HT1080 (cell line): ENCODE results near the gene PTH2. TPM values are rescaled to one million over a fixed set of nuclear protein-coding genes. Genes with fewer than 3 reads are reported as not detected.
"Not testable (repeated sequence)": the region's sequence is repeated elsewhere in the genome, so short reads cannot be mapped to it uniquely, and the experiment has no call there.

ENCODE experiments used
- DNase-seq: peaks from one replicate; pipeline ENCODE4 v3.0.0-alpha.2; 2015; ENCODE audit warnings: low read depth
- polyA plus RNA-seq, 2 experiments: library from polyadenylated mRNA; depleted of rRNA; stranded (reverse); fragments of >200 nt; gene quantifications; 2 replicates each; pipeline ENCODE4 v1.2.3, GENCODE V29; 2015
- total RNA-seq: library from RNA; depleted of rRNA; stranded (reverse); fragments of >200 nt; shearing (Covaris generic); gene quantifications from 2 replicates; pipeline ENCODE4 v1.2.3, GENCODE V29; 2014; rRNA removed

PTH2 gene
- total RNA-seq, result not detected in 2 replicates
- polyA plus RNA-seq (2015; cell fraction: cytosol; rRNA removed), result not detected in 2 replicates
- polyA plus RNA-seq (2015; cell fraction: nucleus; rRNA removed), result not detected in 2 replicates

- DNase-seq, result no peak
These were observed at the start of gene PTH2 for GRCh38 chr19:49423071-49423984. PTH2 (minus strand) TSS chr19:49423441; CDS start chr19:49423339, 102 bp downstream.

DNA sequence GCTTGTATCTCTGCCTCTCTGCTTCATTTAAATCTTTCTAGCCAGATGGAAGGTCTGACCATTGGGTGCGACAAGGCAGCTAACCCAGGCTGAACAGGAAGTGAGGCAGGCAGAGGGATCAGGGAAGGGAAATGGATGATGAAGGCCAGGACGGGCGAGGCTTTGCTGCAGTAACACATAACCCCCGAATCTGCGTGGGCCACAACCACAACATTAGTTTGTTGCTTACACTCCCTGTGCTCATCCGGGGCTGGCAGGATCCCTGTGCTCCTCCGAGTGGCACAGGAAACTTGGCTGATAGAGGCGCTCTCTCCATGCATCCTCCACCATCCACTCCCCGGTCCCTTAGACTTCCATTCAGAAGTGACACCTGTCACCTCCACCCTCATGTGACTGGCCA lies 49.7 kb upstream of the PTH2 start:
- DNase-seq, result no peak

DNA sequence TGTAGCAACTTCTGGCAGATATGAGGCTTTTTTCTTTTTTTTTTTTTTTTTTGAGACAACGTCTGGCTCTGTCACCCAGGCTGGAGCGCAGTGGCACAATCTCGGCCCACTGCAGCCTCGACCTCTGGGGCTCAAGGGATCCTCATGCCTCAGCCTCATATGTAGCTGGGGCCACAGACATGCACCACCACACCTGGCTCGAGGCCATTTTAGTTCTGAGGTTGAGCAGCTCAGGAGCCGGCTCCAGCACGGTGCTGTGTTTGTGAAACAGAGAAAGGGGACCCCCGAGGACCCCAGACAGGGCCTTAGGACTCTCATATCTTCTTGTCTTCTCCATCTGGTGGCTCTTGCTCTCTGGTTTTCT lies 47.4 kb upstream of the PTH2 start:
- no peak for DNase-seq

- no peak for DNase-seq
These were observed 46.8 kb upstream of the PTH2 start for GRCh38 chr19:49469828-49470614.

GRCh38 chr19:49468746-49469447 lies 45.7 kb upstream of the PTH2 start:
- DNase-seq, result no peak

DNA sequence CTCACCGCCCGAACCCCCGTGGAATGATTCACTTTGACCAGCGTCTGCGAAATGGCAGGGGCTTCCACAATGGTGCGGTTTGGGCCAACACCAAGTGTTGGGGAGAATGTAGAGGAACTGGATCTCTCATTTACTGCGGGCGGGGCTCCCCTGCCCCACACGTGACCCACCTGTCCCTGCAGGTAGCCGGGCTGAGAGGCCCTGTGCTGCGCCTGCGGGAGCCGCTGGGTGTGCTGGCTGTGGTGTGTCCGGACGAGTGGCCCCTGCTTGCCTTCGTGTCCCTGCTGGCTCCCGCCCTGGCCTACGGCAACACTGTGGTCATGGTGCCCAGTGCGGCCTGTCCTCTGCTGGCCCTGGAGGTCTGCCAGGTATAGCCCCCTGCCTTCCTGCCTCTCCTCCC lies 45.0 kb upstream of the PTH2 start:
- DNase-seq, result no peak

- DNase-seq, result no peak
These were observed 42.1 kb upstream of the PTH2 start for GRCh38 chr19:49465371-49465770.

DNA sequence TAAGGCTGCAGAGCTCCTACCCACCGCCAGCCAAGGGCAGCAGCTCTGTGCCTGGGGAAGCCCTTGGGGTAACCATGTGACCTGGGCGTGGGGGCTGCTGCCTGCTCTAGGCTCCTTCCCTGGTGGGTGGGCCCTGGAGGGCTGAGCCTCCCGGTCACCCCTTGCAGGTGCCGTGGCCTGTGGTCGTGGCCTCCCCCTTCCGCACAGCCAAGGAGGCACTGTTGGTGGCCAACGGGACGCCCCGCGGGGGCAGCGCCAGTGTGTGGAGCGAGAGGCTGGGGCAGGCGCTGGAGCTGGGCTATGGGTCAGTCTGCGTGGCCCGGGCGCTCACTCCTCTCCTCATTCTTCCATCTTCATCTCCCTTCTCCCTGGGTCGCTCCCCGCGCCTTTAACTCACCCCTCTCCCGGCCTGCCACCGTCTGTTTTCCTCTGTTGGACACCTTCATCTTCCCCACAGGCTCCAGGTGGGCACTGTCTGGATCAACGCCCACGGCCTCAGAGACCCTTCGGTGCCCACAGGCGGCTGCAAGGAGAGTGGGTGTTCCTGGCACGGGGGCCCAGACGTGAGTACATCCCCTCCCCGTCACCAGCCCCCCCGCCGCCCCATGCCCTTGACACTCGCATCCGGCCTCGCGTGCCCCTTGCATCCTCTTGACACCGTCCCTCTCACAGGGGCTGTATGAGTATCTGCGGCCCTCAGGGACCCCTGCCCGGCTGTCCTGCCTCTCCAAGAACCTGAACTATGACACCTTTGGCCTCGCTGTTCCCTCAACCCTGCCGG lies 40.9 kb upstream of the PTH2 start:
- no peak for DNase-seq

DNA sequence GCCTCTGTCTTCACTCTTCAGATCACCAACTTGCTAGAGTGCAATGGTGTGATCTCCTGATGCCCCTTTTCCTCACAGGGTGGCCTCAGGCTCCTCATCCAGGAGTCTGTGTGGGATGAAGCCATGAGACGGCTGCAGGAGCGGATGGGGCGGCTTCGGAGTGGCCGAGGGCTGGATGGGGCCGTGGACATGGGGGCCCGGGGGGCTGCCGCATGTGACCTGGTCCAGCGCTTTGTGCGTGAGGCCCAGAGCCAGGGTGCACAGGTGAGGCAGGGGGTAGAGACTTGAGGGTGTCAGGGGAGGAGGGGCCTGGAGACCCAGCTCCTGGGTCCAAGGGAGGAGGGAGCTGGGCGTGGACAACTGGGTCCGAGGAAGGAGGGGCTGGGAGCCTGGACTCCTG lies 39.3 kb upstream of the PTH2 start:
- DNase-seq, result no peak

GRCh38 chr19:49461656-49462055 lies 38.4 kb upstream of the PTH2 start:
- no peak for DNase-seq

DNA sequence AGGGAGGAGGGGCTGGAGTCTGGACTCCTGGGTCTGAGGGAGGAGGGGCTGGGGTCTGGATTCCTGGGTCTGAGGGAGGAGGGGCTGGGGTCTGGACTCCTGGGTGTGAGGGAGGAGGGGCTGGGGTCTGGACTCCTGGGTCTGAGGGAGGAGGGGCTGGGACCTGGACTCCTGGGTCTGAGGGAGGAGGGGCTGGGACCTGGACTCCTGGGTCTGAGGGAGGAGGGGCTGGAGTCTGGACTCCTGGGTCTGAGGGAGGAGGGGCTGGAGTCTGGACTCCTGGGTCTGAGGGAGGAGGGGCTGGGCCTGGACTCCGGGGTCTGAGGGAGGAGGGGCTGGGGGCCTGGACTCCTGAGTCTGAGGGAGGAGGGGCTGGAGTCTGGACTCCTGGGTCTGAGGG lies 37.9 kb upstream of the PTH2 start:
- not testable (repeated sequence) for DNase-seq

GRCh38 chr19:49459388-49459787 lies 36.1 kb upstream of the PTH2 start:
- no peak for DNase-seq

GRCh38 chr19:49458567-49458903 lies 35.3 kb upstream of the PTH2 start:
- DNase-seq, result no peak

- no peak for DNase-seq
These were observed 33.1 kb upstream of the PTH2 start for GRCh38 chr19:49456326-49456725.

DNA sequence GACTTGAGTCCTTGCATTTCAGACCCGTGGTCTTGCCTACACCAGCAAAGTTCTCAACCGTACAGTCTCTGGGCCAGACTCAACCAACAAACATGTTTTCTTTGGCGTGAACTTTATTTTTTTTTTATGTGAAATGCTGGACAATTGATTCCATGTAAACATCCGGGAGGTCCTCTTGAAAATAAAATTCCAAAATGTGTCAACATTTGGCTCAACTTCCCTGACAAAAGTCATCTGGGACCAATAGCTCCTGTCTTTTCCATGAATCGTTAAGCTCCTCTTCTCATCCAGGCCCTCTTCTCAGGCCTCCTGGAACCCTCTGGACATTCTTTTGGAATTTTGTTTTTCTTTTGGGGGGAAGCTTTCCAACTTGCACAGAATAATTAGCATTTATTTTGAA lies 32.5 kb upstream of the PTH2 start:
- DNase-seq, result no peak

- no peak for DNase-seq
These were observed 30.6 kb upstream of the PTH2 start for GRCh38 chr19:49453757-49454240.

DNA sequence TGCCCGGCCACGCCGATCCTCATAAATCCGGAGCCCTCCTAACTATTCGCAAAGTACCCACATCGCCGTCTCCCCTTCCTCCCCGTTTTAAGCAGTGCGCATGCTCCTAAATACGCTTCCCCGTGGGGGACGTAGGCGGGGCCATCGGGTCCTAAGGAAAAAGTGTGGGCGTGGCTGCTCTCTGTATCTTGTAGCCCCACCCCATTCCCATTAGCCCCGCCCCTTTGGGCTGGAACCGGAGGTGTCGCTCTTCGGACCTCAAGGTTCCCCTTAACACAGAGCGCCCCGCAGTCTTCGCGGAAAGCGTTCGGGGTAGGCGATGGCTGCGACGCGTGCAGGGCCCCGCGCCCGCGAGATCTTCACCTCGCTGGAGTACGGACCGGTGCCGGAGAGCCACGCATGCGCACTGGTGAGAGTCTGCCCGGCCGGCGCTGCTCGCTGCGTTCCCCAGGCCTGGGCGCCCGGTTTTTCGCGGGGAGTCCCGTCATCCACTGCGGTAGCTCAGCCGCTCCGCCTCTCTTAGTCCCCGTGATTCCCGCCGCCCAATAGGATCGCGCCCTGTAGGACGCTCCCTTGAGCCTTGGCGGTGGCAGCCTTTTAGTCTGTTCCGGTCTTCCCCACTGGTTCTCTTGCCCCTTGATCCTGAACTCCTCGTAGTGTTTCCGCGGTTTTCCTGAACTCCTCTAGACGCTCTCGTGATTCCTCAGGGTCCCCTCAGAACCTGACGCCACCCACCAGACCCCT lies 29.9 kb upstream of the PTH2 start, which contains the start of gene ALDH16A1:
TSS of gene ALDH16A1 (plus strand) at position 213 of the 744 bp plus-strand sequence. CDS start at position 320, 107 bp downstream.
- DNase-seq, result peak; percentile 96

DNA sequence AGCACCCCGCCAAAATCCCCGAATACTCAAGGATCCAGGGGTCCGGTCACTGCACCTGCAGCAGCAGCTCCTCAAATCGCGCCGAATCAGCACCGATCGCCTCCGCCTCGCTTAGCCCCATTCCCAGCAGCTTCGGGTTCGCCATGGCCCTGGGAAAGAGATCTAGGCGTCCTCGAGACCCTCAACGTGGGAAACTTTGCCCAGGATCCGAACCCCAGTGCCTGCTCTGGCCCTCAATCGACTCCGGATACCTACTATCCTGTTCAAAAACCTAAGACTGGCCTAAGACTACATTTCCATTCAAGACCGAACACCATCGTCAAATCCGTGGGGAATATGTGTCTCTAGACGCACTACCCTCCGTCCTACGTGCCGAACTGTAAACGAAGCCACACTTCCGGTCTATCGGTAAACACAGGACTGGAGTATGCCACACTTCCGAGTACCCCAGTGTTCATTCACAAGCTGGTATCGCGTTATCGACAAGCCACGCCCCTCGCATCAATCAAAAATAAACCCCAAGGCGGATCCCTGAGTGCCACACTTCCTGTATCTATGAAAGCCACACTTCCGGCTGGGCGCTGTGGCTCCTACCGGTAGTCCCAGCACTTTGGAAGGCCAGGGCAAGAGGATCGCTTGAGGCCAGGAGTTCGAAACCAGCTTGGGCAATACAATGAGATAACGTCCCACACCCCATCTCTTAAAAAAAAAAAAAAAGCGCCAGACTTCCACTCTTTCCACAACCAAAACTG lies 28.4 kb upstream of the PTH2 start, which contains the start of gene PIH1D1:
TSS of gene PIH1D1 (minus strand) at position 385 of the 752 bp plus-strand sequence. CDS start at position 145, 240 bp downstream.
- DNase-seq, result peak; percentile 99

DNA sequence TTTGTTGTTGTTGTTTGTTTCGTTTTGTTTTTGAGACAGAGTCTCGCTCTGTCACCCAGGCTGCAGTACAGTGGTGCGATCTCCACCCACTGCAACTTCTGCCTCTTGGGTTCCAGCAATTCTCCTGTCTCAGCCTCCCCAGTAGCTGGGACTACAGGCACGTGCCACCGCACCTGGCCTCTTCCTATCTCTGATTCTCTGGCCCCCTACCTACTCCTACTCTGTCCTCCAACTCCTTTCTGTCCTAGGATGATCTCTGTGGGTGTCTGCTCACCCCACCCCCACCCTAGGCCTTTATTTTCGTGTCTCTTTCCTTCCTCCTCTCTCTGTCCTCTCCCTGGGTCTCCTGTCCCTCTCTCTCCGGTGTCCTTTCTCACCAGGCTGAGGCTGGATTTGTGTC lies 27.2 kb upstream of the PTH2 start:
- no peak for DNase-seq
